OCI-LY3 (cell line): ENCODE results near the gene PRKCQ.

Experiments used
- EZH2phosphoT487 ChIP-seq: fragments of 200-600 bp; shearing (Covaris generic); IDR thresholded peaks from 2 replicates; pipeline ENCODE4 v1.6.1; 2018; ENCODE audit warnings: antibody characterized with exemption, mixed run types, low read depth
- TF ChIP-seq, protein P1 (sequence below): fragments of 200-600, 300-600 bp; sonication (generic); IDR thresholded peaks from 2 replicates; pipeline ENCODE4 v1.5.1; 2014; ENCODE audit warnings: antibody characterized with exemption, low read length, low read depth

GRCh38 chr10:6503171-6503570 lies 76.9 kb downstream of the PRKCQ start:
- TF ChIP-seq, protein P1, sequence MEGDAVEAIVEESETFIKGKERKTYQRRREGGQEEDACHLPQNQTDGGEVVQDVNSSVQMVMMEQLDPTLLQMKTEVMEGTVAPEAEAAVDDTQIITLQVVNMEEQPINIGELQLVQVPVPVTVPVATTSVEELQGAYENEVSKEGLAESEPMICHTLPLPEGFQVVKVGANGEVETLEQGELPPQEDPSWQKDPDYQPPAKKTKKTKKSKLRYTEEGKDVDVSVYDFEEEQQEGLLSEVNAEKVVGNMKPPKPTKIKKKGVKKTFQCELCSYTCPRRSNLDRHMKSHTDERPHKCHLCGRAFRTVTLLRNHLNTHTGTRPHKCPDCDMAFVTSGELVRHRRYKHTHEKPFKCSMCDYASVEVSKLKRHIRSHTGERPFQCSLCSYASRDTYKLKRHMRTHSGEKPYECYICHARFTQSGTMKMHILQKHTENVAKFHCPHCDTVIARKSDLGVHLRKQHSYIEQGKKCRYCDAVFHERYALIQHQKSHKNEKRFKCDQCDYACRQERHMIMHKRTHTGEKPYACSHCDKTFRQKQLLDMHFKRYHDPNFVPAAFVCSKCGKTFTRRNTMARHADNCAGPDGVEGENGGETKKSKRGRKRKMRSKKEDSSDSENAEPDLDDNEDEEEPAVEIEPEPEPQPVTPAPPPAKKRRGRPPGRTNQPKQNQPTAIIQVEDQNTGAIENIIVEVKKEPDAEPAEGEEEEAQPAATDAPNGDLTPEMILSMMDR = no peak
- no peak for TF ChIP-seq EZH2phosphoT487
